Ramos (cell line): ENCODE results near the gene POTEE.
"Not testable (repeated sequence)": the region's sequence is repeated elsewhere in the genome, so short reads cannot be mapped to it uniquely, and the experiment has no call there.

Experiments
- in situ Hi-C: fragments of 300-500 bp; cut with MboI; formaldehyde crosslinking; loops from one replicate; pipeline ENCODE4 v1.14.3; 2022; ENCODE audit warnings: low sequenced_read_pairs; ENCODE audit not compliant: unreplicated experiment

Gene POTEE

GRCh38 chr2:131209030-131209772 lies at the start of gene POTEE:
POTEE (plus strand) TSS chr2:131209536; CDS start chr2:131218403, 8,867 bp downstream.
- in situ Hi-C loops: not testable (repeated sequence)

DNA sequence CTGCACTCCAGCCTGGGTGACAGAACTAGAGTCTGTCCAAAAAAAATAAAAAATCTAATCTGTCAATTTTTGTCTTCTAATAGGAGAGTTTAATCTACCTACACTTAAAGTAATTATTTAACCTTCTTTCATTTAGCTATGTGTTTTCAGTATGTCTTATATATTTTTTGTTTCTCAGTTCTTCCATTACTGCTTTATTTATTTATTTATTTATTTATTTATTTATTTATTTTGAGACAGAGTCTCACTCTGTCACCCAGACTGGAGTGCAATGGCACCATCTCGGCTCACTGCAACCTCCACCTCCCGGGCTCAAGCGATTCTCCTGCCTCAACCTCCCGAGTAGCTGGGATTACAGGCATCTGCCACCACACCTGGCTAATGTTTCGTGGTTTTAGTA lies 43.8 kb upstream of the POTEE start:
- in situ Hi-C loops: loop anchor here (25.0 kb wide), 1 partner anchor 147 kb away; no protein-coding TSS in a partner anchor

DNA sequence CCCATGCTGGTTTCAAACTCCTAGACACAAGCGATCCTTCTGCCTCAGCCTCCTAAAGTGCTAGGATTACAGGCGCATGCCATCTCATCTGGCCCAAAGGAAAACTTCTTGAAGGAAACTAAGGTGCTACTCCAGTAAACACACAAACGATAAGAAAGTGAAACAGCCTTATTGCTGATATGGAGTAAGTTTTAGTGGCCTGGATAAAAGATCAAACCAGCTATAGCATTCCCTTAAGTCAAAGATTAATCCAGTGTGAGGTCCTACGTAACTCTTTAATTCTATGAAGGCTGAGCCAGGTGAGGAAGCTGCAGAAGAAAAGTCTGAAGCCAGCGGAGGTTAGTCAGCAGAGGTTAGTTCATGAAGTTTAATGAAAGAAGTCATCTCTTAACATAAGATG lies 40.8 kb upstream of the POTEE start:
- in situ Hi-C loops: loop anchor here (25.0 kb wide), 1 partner anchor 144 kb away; no protein-coding TSS in a partner anchor

- in situ Hi-C loops: not testable (repeated sequence)
These were observed 31.3 kb upstream of the POTEE start for GRCh38 chr2:131178050-131178449.

DNA sequence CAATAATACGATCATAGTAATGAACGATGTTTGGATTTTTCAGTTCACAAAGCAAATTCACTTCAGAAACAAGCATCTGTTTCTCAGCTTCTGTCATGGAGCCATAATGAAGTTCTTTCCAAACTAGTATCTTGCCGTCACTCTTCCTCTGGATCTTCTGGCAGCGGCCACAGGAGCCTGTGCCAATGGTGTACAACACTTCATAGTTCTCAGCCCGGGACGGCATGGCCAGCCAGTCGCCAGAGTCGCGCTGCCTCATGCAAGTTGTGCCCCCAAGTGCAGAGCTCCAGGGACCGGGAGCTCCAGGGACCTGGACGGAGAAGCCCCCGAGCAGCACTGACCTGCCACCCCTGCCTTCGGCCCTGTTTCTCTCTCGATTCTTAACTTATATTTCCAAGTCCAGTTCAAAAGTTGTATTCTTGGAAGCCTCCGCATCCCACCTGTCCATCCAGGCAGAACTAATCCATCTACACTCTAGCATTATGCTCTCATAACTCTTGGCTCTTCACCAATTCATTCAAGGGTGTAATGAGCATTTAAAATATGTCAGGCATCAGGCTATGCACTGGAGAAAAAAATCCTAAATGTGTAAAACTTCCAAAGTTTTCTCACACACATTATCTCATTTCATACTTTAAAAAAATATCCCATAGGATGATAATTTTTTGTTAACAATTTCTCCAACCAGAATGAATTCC lies 30.5 kb upstream of the POTEE start:
- in situ Hi-C loops: not testable (repeated sequence)

DNA sequence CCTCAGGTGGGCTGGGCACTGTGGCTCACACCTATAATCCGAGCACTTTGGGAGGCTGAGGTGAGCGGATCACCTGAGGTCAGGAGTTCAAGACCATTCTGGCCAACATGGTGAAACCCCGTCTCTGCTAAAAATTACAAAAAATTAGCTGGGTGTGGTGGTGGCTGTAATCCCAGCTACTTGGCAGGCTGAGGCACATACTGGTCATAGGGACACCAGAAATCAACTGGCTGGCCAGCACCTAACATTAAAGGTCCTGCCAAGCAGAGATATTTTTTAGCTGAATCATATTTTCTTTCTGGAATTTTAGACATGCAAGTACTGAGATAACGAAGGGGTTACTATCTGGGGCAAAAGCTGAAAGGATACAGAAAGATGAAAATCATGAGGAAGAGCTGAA lies 27.9 kb upstream of the POTEE start:
- in situ Hi-C loops: not testable (repeated sequence)

DNA sequence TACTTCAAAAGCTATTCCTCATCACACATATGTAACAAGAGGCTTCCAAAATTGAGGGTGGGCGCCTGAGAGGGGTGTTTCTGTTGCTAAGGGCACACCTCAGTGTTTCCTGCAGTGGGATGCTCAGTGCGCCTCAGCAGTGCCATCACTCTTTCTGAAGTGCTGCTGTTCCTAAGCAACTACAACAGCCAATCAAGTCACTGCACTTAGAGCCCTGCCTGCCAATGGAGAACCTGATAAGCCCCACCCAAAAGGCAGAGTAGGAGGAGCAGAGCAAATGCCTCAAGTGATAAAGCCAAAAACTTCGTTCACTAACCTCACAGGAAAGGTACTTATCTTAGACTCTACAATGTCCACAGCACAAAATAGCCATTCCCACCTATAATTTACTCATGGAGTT lies 15.9 kb upstream of the POTEE start:
- in situ Hi-C loops: not testable (repeated sequence)

DNA sequence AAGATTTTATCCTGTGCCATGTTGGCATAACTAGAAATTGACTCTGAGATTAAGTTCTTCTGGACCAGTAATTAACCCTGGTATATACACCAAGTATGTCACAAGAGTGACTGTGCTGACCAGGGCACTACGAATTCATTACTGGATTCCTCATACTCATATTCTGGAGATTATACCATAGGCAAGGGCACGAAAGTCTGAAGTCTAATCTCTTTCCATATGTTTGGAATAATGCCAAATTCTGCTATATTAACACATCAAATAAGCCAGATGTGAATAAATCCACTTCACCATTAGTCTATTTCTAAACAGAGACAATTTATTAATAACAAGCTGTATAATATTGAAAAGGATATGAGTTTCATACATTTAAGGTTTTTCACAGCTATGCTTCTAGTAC lies 13.2 kb upstream of the POTEE start:
- in situ Hi-C loops: not testable (repeated sequence)

GRCh38 chr2:131201098-131201497 lies 8.2 kb upstream of the POTEE start:
- in situ Hi-C loops: no loop called here

- in situ Hi-C loops: not testable (repeated sequence)
These were observed 1.5 kb upstream of the POTEE start for GRCh38 chr2:131207839-131208238.

- in situ Hi-C loops: not testable (repeated sequence)
These were observed 403 bp downstream of the POTEE start for GRCh38 chr2:131209773-131210104.

DNA sequence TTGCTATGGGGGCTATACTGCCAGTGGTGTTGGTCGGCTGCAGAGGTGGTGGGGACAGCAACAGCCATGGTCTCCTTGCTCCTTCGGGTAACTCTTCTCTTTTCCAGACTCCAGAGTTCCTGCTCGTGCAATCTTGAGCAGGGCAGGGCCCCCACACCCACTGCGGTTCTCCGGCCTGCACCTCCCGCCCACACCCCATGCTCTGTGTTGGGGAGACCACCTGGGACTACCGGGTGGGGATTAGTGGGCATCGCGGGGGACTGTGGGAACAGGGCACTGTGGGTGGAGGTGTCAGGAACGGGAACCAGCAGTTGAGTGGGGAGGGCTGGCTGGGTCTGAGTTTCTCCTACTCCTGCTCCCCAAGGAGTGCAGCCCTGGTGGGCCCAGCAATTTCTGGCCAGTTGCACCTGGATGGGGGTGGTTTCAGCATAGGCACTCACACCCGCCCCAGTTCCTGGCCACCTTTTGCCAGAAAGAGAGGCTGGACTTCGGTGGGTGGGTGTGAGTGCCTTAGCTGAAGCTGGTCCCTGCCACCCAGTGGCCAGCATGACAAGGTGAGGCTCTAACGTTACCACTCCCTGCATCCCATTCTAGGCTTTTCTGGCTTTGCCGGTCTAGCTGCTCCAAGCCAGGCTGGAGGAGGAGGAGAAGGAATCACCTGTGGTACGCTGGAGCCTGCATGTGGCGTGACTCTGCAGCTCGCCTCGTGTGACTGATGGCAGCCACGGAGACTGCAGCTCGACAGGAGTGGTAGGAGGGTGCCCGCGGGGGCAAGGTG lies 1.3 kb downstream of the POTEE start:
- in situ Hi-C loops: not testable (repeated sequence)

GRCh38 chr2:131217238-131217986 lies 8.1 kb downstream of the POTEE start:
- in situ Hi-C loops: not testable (repeated sequence)

DNA sequence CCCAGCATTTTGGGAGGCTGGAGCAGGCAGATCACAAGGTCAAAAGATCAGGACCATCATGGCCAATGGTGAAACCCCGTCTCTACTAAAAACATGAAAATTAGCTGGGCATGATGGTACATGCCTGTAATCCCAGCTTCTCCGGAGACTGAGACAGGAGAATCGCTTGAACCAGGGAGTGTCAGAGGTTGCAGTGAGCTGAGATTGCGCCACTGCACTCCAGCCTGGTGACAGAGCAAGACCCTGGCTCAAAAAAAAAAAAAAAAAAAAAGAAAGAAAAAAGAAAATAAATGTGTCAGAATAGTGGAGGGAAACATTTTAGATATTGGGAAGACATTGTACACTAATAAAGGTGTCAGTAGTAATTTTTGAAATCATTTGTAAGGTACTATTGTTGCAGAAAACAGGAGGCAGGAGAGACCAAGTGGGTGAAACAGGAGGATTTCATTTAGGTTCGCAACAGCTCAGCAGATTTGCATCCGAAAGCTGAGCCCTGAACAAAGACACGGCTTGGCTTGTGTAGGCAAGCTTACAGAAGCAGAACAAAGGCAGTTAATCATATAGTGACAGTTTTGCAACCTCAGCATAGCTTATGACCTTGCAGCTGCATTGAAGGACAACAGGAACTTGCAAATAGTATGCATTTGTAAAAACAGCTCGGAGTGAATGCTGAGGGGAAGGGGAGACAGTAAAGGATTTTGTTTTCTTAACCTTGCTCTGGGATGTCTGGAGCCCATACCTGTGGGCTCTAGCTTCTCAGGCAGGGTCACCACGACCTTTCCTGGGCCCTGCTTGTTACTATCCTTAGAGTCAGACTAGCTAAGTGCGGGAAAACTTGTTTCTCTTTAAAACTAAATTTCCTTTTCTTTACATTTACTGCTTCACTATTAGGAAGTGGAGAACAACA lies 26.5 kb downstream of the POTEE start:
- in situ Hi-C loops: not testable (repeated sequence)
